Pancreas (tissue), 10 donors: ENCODE measurements around the gene FAAP100. TPM values are rescaled to one million over a fixed set of nuclear protein-coding genes. Genes with fewer than 3 reads are reported as not detected.
A peak's percentile ranks its signal among the peaks of the same experiment; 100 is the strongest.

Experiments
- ATAC-seq, 4 donors: fragments of 200-7000 bp; cut with Tn5 transposase; one replicate each; pipeline versions ENCODE4 v1.8.0 to v1.9.1; 2020; ENCODE audit warnings: mild to moderate bottlenecking in 4 of 4, moderate library complexity in 4 of 4
- DNase-seq, 6 donors: peaks; one replicate each; pipeline ENCODE4 v3.0.0-alpha.2; 2020
- FAIRE-seq: peaks from 2 replicates; lab custom pipeline; 2012; peaks lifted over from hg19 to GRCh38; lab: Jason Lieb, UNC
- H3K27ac ChIP-seq, 4 donors: fragments of 200-600 bp; sonication (generic); 1 replicate in 3 of 4; 2 replicates in 1 of 4; pipeline versions ENCODE4 v1.5.0 to v1.8.0; 2020
- H3K27me3 ChIP-seq, 4 donors: fragments of 200-600 bp; one replicate each; pipeline ENCODE4 v1.8.0; 2021
- H3K36me3 ChIP-seq, 3 donors: fragments of 200-600 bp; sonication (generic) in 1 of 3; one replicate each; pipeline versions ENCODE4 v1.5.0 to v1.8.0; 2020 to 2021
- H3K4me1 ChIP-seq, 3 donors: fragments of 200-600 bp; one replicate each; pipeline ENCODE4 v1.8.0; 2021
- H3K4me3 ChIP-seq, 4 donors: fragments of 200-600 bp; sonication (generic) in 2 of 4; one replicate each; pipeline versions ENCODE4 v1.5.0 to v1.8.0; 2020 to 2021
- H3K9me3 ChIP-seq, 4 donors: fragments of 200-600 bp; one replicate each; pipeline ENCODE4 v1.8.0; 2021
- WGBS, 2 donors: extraction: QIAGEN DNeasy Blood & Tissue Kit; methylation state at CpG; one replicate each; pipeline ENCODE4 v1.1.7; 2013; 5-methylcytosine and 5-hydroxymethylcytosine counted together
- intact Hi-C, 3 donors: fragments of 100-400 bp; cut with DNase I; formaldehyde crosslinking; loops; one replicate each; pipeline versions ENCODE4 v1.11.1 to v1.14.2; 2022
- polyA plus RNA-seq, 2 donors: library from polyadenylated mRNA; stranded (reverse); fragments of 200-250 nt; gene quantifications; one replicate each; pipeline ENCODE4 v1.2.3, GENCODE V29; 2013
- total RNA-seq, 6 donors: library from RNA; stranded (reverse); fragmentation: NEBNext Ultra II Directional in 4 of 6; extraction: Animal tissue kit (Norgen Biotek cat#: 25700) in 4 of 6; gene quantifications; one replicate each; pipeline versions ENCODE4 v1.2.1 to v1.2.4, GENCODE V29; 2021 to 2023
- TF ChIP-seq, protein P1 (sequence below), 4 donors: fragments of 200-600 bp; sonication (generic) in 3 of 4; IDR thresholded peaks; one replicate each; pipeline versions ENCODE4 v1.5.0 to v1.8.0; 2021; ENCODE audit warnings: antibody characterized with exemption in 4 of 4
- donor health status: healthy with polysubstance abuse.
- donor health status: DM: no; HTN: no; CAD: no; lungs with moderate emphysema.
- donor health status: DM: no; HTN: no; CAD: no.
- donor health status: control.
- donor health status: control.
- donor health status: Bipolar disorder and iron deficiency.
- donor health status: DM: yes; HTN: yes; CAD: no.
- donor health status: DM: no; HTN: no; CAD: no.
- donor health status: DM: no; HTN: no; CAD: no.
- donor health status: DM: yes; HTN: yes; CAD: no.

Gene FAAP100
- total and polyA plus RNA-seq, 8 donors: 9.4 to 66.0 (median 14.8) TPM

DNA sequence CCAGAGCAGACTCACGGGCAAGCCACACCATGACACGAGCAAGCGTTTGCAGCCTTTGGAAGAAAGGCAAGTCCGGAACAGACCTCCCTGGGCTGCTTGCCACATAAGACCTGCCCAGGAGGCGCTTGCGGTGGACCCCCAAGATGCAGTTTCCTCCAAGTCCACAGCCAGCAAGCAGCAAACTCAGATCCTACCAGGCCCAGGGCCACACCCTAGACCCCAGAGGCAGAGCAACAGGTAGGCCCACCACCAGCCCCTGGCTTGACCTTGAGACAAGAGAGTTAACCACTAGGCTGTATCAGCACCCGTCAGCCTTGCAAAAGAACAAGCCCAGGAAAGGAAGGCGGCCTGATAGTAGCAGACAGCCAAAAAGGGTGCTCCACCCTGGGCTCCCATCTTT lies 2.3 kb downstream of the FAAP100 start:
- ATAC-seq (no peak), DNase-seq (peak in 2 of 6 donors; percentile 35 to 57), FAIRE-seq (no peak)
- Histone ChIP-seq H3K4me1 (peaks cover 0 to 12% (median 6%) of the 10 kb centered on the region in 3 donors), H3K4me3 (no peak overlapping the region), H3K9me3 (no peaks in the 10 kb centered on the region), H3K27me3 (no peaks in the 10 kb centered on the region), H3K27ac (no peak overlapping the region), H3K36me3 (peaks cover 0 to 24% (median 7%) of the 10 kb centered on the region in 3 donors)
- intact Hi-C loops: no loop called here
- WGBS, 2 donors: 92 to 97% methylated on average over 8 of the region's 8 CpGs
- TF ChIP-seq, protein P1, sequence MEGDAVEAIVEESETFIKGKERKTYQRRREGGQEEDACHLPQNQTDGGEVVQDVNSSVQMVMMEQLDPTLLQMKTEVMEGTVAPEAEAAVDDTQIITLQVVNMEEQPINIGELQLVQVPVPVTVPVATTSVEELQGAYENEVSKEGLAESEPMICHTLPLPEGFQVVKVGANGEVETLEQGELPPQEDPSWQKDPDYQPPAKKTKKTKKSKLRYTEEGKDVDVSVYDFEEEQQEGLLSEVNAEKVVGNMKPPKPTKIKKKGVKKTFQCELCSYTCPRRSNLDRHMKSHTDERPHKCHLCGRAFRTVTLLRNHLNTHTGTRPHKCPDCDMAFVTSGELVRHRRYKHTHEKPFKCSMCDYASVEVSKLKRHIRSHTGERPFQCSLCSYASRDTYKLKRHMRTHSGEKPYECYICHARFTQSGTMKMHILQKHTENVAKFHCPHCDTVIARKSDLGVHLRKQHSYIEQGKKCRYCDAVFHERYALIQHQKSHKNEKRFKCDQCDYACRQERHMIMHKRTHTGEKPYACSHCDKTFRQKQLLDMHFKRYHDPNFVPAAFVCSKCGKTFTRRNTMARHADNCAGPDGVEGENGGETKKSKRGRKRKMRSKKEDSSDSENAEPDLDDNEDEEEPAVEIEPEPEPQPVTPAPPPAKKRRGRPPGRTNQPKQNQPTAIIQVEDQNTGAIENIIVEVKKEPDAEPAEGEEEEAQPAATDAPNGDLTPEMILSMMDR (IDR thresholded peaks at IDR 0.05): no peak

DNA sequence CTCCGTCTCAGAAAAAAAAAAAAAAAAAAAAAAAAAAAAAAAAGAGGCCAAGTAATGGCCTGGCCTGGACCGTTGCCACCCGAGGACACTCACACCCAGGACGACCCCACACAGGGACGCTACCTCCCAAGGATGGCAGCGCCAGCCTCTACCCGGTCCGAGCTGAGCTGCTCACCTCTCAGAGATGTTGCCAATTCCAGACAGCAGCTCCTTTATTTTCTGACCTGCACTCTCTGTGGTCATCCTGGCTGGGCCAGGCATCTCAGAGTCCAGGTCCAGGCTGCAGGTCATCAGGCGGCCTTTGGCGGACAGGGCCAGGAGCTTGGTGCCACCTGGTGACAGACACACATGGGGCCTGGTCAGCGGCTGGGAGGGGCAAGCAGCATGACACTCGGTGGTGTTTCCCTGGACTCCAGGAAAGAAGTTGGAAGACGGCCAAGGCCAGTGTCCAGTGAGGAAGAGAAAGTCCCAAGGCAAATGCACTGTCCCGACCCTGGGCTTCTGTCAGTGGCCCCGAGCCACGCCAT lies 3.1 kb downstream of the FAAP100 start:
- peaks cover 0 to 12% (median 6%) of the 10 kb centered on the region in 3 donors for H3K4me1 ChIP-seq
- H3K4me3 ChIP-seq: no peak overlapping the region
- H3K27ac ChIP-seq: no peak overlapping the region
- TF ChIP-seq, protein P1 (IDR thresholded peaks at IDR 0.05): no peak
- DNase-seq (peak in 5 of 6 donors; percentile 38 to 77 (median 61)), ATAC-seq (no peak), FAIRE-seq (no peak)
- 81 to 83% methylated on average over 14 to 16 of the region's 16 CpGs for WGBS, 2 donors
- peaks cover 0 to 24% (median 7%) of the 10 kb centered on the region in 3 donors for H3K36me3 ChIP-seq
- intact Hi-C loops: no loop called here
- H3K9me3 ChIP-seq: no peaks in the 10 kb centered on the region
- H3K27me3 ChIP-seq: no peaks in the 10 kb centered on the region

DNA sequence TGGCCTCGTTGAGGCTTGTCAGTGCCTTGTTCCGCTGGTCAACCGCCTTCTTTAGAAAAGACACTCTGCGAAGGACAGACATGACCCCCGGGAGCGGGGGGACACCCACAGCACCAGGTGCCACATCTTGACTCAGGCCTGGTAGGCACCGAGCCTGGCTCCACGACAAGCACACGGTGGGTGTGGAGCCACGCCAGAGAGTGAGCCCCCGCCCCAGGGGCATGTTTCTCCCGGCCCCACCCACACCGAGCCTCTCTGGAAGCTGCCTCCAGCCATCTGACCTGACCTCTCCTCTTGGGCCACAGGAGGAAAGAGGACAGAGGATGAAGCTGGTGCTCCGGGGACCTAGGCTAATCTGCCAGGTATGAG lies 4.6 kb downstream of the FAAP100 start:
- Histone ChIP-seq H3K27me3 (no peaks in the 10 kb centered on the region), H3K4me3 (no peak overlapping the region), H3K9me3 (no peaks in the 10 kb centered on the region), H3K36me3 (peaks cover 0 to 24% (median 7%) of the 10 kb centered on the region in 3 donors), H3K4me1 (peaks cover 0 to 6% (median 5%) of the 10 kb centered on the region in 3 donors), H3K27ac (no peak overlapping the region)
- ATAC-seq: no peak
- DNase-seq: peak in 3 of 6 donors; percentile 52 to 71 (median 56)
- 84 to 85% methylated on average over 13 to 14 of the region's 14 CpGs for WGBS, 2 donors
- TF ChIP-seq, protein P1 (IDR thresholded peaks at IDR 0.05): no peak
- intact Hi-C loops: no loop called here
- FAIRE-seq: no peak

DNA sequence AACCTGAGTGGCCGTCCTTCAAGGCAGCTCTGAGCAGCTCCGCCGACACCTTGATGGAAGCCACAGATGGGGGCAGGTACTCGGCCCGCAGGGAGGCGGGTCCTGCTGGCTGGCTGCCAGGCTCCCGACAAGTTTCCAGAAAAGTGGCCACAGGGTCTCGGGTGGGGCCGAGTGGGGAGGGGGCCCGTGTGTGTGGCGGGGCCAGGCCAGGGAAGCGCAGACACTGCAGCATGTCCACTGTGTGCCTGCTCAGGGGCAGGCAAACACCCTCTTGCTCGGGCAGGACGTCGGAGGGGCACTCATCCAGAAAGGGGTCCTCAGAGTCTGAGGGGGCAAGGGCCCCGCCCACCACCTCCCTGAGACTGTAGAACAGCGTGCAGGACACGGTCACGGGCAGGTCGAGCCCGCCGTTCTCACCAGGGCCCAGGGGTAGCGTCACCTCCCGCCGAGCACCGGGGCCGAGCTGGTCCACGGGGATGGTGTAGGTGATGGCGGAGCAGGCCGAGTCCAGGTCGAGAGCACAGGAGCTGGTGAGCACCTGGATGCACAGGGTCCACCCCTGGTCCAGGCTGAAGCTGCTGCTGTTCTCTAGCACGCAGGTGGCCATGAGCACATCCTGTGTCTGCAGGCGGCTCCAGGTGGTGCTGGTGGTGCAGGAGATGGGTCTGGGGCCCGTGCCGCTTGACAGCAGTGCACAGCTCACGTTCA lies 5.1 kb downstream of the FAAP100 start:
- peak in 1 of 4 donors; percentile 1 for ATAC-seq
- Histone ChIP-seq H3K4me3 (no peak overlapping the region), H3K9me3 (no peaks in the 10 kb centered on the region), H3K27me3 (no peaks in the 10 kb centered on the region), H3K4me1 (peaks cover 0 to 6% (median 5%) of the 10 kb centered on the region in 3 donors), H3K27ac (no peak overlapping the region), H3K36me3 (peaks cover 0 to 24% (median 7%) of the 10 kb centered on the region in 3 donors)
- intact Hi-C loops: no loop called here
- DNase-seq: peak in 4 of 6 donors; percentile 66 to 87 (median 72)
- FAIRE-seq: no peak
- TF ChIP-seq, protein P1 (IDR thresholded peaks at IDR 0.05): no peak
- 85 to 86% methylated on average over 32 to 36 of the region's 36 CpGs for WGBS, 2 donors
